Kidney (tissue), 14 donors: ENCODE measurements around the gene NHLH1. TPM values are rescaled to one million over a fixed set of nuclear protein-coding genes. Genes with fewer than 3 reads are reported as not detected.

ENCODE experiments used
- DNase-seq, 5 donors: peaks; one replicate each; pipeline ENCODE4 v3.0.0-alpha.2; 2013 to 2020
- FAIRE-seq: peaks from 2 replicates; lab custom pipeline; 2012; peaks lifted over from hg19 to GRCh38; lab: Jason Lieb, UNC
- H3K27ac ChIP-seq, 2 donors: one replicate each; pipeline ENCODE4 v1.7.0; 2013; ENCODE audit warnings: low read depth in 2 of 2, low read length in 2 of 2, inconsistent platforms in 1 of 2
- H3K27me3 ChIP-seq: one replicate; pipeline ENCODE4 v1.7.1; 2013; ENCODE audit warnings: low read length, inconsistent platforms; ENCODE audit not compliant: control insufficient read depth, insufficient read depth
- H3K36me3 ChIP-seq, 3 donors: one replicate each; pipeline versions ENCODE4 v1.7.0 to v1.7.1; 2013; ENCODE audit warnings: low read length in 3 of 3, control low read depth in 1 of 3, inconsistent platforms in 1 of 3; ENCODE audit not compliant: insufficient read depth in 3 of 3, control insufficient read depth in 2 of 3
- H3K4me1 ChIP-seq, 3 donors: one replicate each; pipeline versions ENCODE4 v1.7.0 to v1.7.1; 2013; ENCODE audit warnings: low read length in 3 of 3, inconsistent platforms in 1 of 3, low read depth in 1 of 3; ENCODE audit not compliant: control insufficient read depth in 2 of 3, insufficient read depth in 2 of 3
- H3K4me3 ChIP-seq, 3 donors: one replicate each; pipeline versions ENCODE4 v1.7.0 to v1.8.1; 2013; ENCODE audit warnings: low read length in 3 of 3, control low read depth in 1 of 3, inconsistent platforms in 1 of 3
- H3K9ac ChIP-seq, 3 donors: one replicate each; pipeline versions ENCODE4 v1.7.0 to v1.7.1; 2013; ENCODE audit warnings: low read length in 3 of 3, control low read depth in 1 of 3, inconsistent platforms in 1 of 3
- H3K9me3 ChIP-seq, 3 donors: one replicate each; pipeline versions ENCODE4 v1.7.0 to v1.7.1; 2013; ENCODE audit warnings: low read length in 3 of 3, control low read depth in 1 of 3, inconsistent platforms in 1 of 3; ENCODE audit not compliant: control insufficient read depth in 2 of 3, insufficient read depth in 1 of 3
- CTCF ChIP-seq: IDR thresholded peaks from 3 replicates; pipeline ENCODE4 v1.5.1; 2012; ENCODE audit warnings: mild to moderate bottlenecking, moderate library complexity, borderline replicate concordance; ENCODE audit not compliant: insufficient read depth; ENCODE audit errors: extremely low read depth
- intact Hi-C: fragments of 100-400 bp; cut with DNase I; formaldehyde crosslinking; loops from one replicate; pipeline ENCODE4 v1.11.1; 2022
- polyA plus RNA-seq: library from polyadenylated mRNA; stranded (reverse); fragments of 350-450 nt; fragmentation: Illumina TruSeq; extraction: RNeasy Lipid Tissue Mini Kit (QIAGEN cat#74804); gene quantifications from one replicate; pipeline ENCODE4 v1.2.3, GENCODE V29; 2014; ENCODE audit warnings: low read depth, low replicate concordance; ENCODE audit not compliant: insufficient read depth
- total RNA-seq: library from RNA; stranded (reverse); fragmentation: NEBNext Ultra II Directional; extraction: Animal tissue kit (Norgen Biotek cat#: 25700); gene quantifications from one replicate; pipeline ENCODE4 v1.2.1, GENCODE V29; 2021
- donor health status: control.
- donor health status: control.
- donor health status: control.
- donor health status: control.
- donor health status: control.
- donor health status: DM: yes; HTN: yes; CAD: no.
- donor health status: Normal renal cell carcinoma (clear cell type).

The NHLH1 gene
- total and polyA plus RNA-seq, 2 donors from 2014 or later, result 0.09 TPM; not detected in 1

GRCh38 chr1:160414881-160415280, 48.0 kb downstream of the NHLH1 start:
- FAIRE-seq (no peak), DNase-seq (no peak)
- Histone ChIP-seq H3K27me3 (no peaks in the 10 kb centered on the region), H3K27ac (no peak overlapping the region), H3K9ac (no peak overlapping the region), H3K9me3 (no peaks in the 10 kb centered on the region), H3K4me1 (no peaks in the 10 kb centered on the region), H3K4me3 (no peak overlapping the region), H3K36me3 (no peaks in the 10 kb centered on the region)
- no peak for TF ChIP-seq CTCF
- intact Hi-C loops, result no loop called here

GRCh38 chr1:160415696-160416290, 48.9 kb downstream of the NHLH1 start:
- Histone ChIP-seq H3K27me3 (no peaks in the 10 kb centered on the region), H3K36me3 (no peaks in the 10 kb centered on the region), H3K9me3 (no peaks in the 10 kb centered on the region), H3K9ac (no peak overlapping the region), H3K4me3 (no peak overlapping the region), H3K4me1 (no peaks in the 10 kb centered on the region), H3K27ac (no peak overlapping the region)
- no peak for FAIRE-seq
- DNase-seq, result no peak
- TF ChIP-seq CTCF, result no peak
- intact Hi-C loops, result no loop called here

- intact Hi-C loops, result no loop called here
- H3K36me3 ChIP-seq, result no peaks in the 10 kb centered on the region
- H3K27ac ChIP-seq, result no peak overlapping the region
- no peak overlapping the region for H3K9ac ChIP-seq
- H3K27me3 ChIP-seq, result no peaks in the 10 kb centered on the region
- TF ChIP-seq CTCF, result peak; percentile 26
- no peak overlapping the region for H3K4me3 ChIP-seq
- DNase-seq, result peak in 2 of 5 donors; percentile 20 to 29
- no peaks in the 10 kb centered on the region for H3K4me1 ChIP-seq
- FAIRE-seq, result no peak
- no peaks in the 10 kb centered on the region for H3K9me3 ChIP-seq
Observed at GRCh38 chr1:160416369-160416768, 49.5 kb downstream of the NHLH1 start.

- Histone ChIP-seq H3K27me3 (no peaks in the 10 kb centered on the region), H3K9ac (no peak overlapping the region), H3K4me3 (no peak overlapping the region), H3K36me3 (no peaks in the 10 kb centered on the region), H3K4me1 (no peaks in the 10 kb centered on the region), H3K27ac (no peak overlapping the region), H3K9me3 (no peaks in the 10 kb centered on the region)
- no peak for DNase-seq
- no peak for FAIRE-seq
- TF ChIP-seq CTCF, result no peak
- intact Hi-C loops, result no loop called here
Observed at GRCh38 chr1:160418483-160418882, 51.6 kb downstream of the NHLH1 start.
